Pancreas (tissue), 10 donors: Measurements from ENCODE around the gene SOX5. TPM values are rescaled to one million over a fixed set of nuclear protein-coding genes. Genes with fewer than 3 reads are reported as not detected.

Source experiments
- ATAC-seq, 4 donors: fragments of 200-7000 bp; cut with Tn5 transposase; one replicate each; pipeline versions ENCODE4 v1.8.0 to v1.9.1; 2020; ENCODE audit warnings: mild to moderate bottlenecking in 4 of 4, moderate library complexity in 4 of 4
- DNase-seq, 6 donors: peaks; one replicate each; pipeline ENCODE4 v3.0.0-alpha.2; 2020
- FAIRE-seq: peaks from 2 replicates; lab custom pipeline; 2012; peaks lifted over from hg19 to GRCh38; lab: Jason Lieb, UNC
- H3K27ac ChIP-seq, 4 donors: fragments of 200-600 bp; sonication (generic); 1 replicate in 3 of 4; 2 replicates in 1 of 4; pipeline versions ENCODE4 v1.5.0 to v1.8.0; 2020
- H3K27me3 ChIP-seq, 4 donors: fragments of 200-600 bp; one replicate each; pipeline ENCODE4 v1.8.0; 2021
- H3K36me3 ChIP-seq, 3 donors: fragments of 200-600 bp; sonication (generic) in 1 of 3; one replicate each; pipeline versions ENCODE4 v1.5.0 to v1.8.0; 2020 to 2021
- H3K4me1 ChIP-seq, 3 donors: fragments of 200-600 bp; one replicate each; pipeline ENCODE4 v1.8.0; 2021
- H3K4me3 ChIP-seq, 4 donors: fragments of 200-600 bp; sonication (generic) in 2 of 4; one replicate each; pipeline versions ENCODE4 v1.5.0 to v1.8.0; 2020 to 2021
- H3K9me3 ChIP-seq, 4 donors: fragments of 200-600 bp; one replicate each; pipeline ENCODE4 v1.8.0; 2021
- WGBS, 2 donors: extraction: QIAGEN DNeasy Blood & Tissue Kit; methylation state at CpG; one replicate each; pipeline ENCODE4 v1.1.7; 2013; 5-methylcytosine and 5-hydroxymethylcytosine counted together
- intact Hi-C, 3 donors: fragments of 100-400 bp; cut with DNase I; formaldehyde crosslinking; loops; one replicate each; pipeline versions ENCODE4 v1.11.1 to v1.14.2; 2022
- polyA plus RNA-seq, 2 donors: library from polyadenylated mRNA; stranded (reverse); fragments of 200-250 nt; gene quantifications; one replicate each; pipeline ENCODE4 v1.2.3, GENCODE V29; 2013
- total RNA-seq, 6 donors: library from RNA; stranded (reverse); fragmentation: NEBNext Ultra II Directional in 4 of 6; extraction: Animal tissue kit (Norgen Biotek cat#: 25700) in 4 of 6; gene quantifications; one replicate each; pipeline versions ENCODE4 v1.2.1 to v1.2.4, GENCODE V29; 2021 to 2023
- TF ChIP-seq, protein P1 (sequence below), 4 donors: fragments of 200-600 bp; sonication (generic) in 3 of 4; IDR thresholded peaks; one replicate each; pipeline versions ENCODE4 v1.5.0 to v1.8.0; 2021; ENCODE audit warnings: antibody characterized with exemption in 4 of 4
- donor health status: healthy with polysubstance abuse.
- donor health status: DM: no; HTN: no; CAD: no; lungs with moderate emphysema.
- donor health status: DM: no; HTN: no; CAD: no.
- donor health status: control.
- donor health status: control.
- donor health status: Bipolar disorder and iron deficiency.
- donor health status: DM: yes; HTN: yes; CAD: no.
- donor health status: DM: no; HTN: no; CAD: no.
- donor health status: DM: no; HTN: no; CAD: no.
- donor health status: DM: yes; HTN: yes; CAD: no.

The SOX5 gene
- total and polyA plus RNA-seq, 8 donors: 0.47 to 2.5 (median 1.6) TPM

DNA sequence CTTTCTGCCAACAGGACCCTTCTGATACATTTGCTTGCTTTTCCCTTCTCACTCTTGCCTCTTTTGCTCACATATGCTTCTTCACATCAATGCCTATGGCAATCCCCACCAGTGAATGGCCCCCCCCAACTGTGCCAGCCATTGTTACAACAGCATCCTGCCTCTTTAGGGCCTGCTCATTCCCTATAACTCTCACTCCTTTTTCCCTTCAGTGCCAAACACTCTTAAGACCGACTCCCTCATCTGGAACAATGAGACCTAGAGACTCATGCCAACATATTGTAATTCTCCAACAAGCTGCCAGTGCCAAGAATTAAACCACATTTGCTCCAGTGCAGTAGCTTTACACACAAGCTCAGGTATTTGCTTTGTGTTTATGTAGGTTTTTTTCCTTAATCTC lies 189.0 kb downstream of the SOX5 start:
- no peak for DNase-seq
- no peak for ATAC-seq
- H3K27me3 ChIP-seq: no peaks in the 10 kb centered on the region
- H3K36me3 ChIP-seq: no peaks in the 10 kb centered on the region
- TF ChIP-seq, protein P1, sequence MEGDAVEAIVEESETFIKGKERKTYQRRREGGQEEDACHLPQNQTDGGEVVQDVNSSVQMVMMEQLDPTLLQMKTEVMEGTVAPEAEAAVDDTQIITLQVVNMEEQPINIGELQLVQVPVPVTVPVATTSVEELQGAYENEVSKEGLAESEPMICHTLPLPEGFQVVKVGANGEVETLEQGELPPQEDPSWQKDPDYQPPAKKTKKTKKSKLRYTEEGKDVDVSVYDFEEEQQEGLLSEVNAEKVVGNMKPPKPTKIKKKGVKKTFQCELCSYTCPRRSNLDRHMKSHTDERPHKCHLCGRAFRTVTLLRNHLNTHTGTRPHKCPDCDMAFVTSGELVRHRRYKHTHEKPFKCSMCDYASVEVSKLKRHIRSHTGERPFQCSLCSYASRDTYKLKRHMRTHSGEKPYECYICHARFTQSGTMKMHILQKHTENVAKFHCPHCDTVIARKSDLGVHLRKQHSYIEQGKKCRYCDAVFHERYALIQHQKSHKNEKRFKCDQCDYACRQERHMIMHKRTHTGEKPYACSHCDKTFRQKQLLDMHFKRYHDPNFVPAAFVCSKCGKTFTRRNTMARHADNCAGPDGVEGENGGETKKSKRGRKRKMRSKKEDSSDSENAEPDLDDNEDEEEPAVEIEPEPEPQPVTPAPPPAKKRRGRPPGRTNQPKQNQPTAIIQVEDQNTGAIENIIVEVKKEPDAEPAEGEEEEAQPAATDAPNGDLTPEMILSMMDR (IDR thresholded peaks at IDR 0.05): no peak
- H3K4me1 ChIP-seq: no peaks in the 10 kb centered on the region
- no peak for FAIRE-seq
- H3K4me3 ChIP-seq: no peak overlapping the region
- H3K9me3 ChIP-seq: no peaks in the 10 kb centered on the region
- no peak overlapping the region for H3K27ac ChIP-seq
- 35 to 40% methylated on average over 1 of the region's 1 CpG for WGBS, 2 donors
- intact Hi-C loops: no loop called here

DNA sequence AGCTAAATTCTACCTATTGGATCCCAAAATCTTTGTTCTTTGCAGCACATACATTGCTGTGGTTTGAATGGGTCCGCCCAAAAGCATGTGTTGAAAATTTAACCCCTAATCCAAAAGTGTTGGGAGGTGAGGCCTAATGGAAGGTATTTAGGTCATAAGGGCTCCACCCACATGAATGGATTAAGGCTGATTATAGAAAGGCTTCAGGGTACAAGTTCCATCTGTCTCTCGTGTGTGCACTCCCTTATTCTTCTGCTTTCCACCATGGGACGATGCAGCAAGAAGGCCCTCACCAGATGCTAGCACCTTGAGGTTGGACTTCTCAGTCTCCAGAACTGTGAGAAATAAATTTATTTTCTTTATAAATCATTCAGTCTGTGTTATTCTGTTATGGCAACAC lies 190.9 kb downstream of the SOX5 start:
- Histone ChIP-seq H3K4me3 (no peak overlapping the region), H3K9me3 (no peaks in the 10 kb centered on the region), H3K36me3 (no peaks in the 10 kb centered on the region), H3K4me1 (no peaks in the 10 kb centered on the region), H3K27me3 (no peaks in the 10 kb centered on the region), H3K27ac (no peak overlapping the region)
- no peak for FAIRE-seq
- no peak for ATAC-seq
- intact Hi-C loops: no loop called here
- 93% methylated on average over 3 of the region's 3 CpGs for WGBS, 2 donors
- no peak for DNase-seq
- TF ChIP-seq, protein P1 (IDR thresholded peaks at IDR 0.05): no peak

DNA sequence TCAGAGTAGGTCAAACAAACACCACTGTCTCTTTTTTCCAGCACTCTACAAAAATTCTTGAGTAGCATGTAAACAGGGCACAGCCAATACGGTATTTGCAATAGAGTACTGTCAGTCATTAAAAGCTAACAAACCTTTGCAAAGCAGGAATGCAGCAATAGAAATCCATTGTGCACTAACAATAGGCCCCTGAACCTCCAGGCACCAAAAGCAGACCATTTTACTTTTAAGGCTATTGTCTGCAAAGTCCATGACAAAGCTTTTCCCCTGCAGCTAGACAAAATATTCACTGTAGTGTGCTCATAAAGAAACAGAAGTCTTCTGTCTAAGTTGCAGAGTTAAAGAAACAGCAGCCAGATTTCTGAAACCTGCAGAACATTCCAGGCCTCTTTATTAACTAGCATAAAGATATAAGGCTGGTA lies 191.9 kb downstream of the SOX5 start:
- DNase-seq: no peak
- WGBS, 2 donors: 7 to 18% methylated on average over 1 of the region's 1 CpG
- peak in 1 of 4 donors; percentile 12 for ATAC-seq
- TF ChIP-seq, protein P1 (IDR thresholded peaks at IDR 0.05): no peak
- intact Hi-C loops: no loop called here
- no peak for FAIRE-seq
- Histone ChIP-seq H3K4me3 (no peak overlapping the region), H3K27ac (no peak overlapping the region), H3K36me3 (no peaks in the 10 kb centered on the region), H3K9me3 (no peaks in the 10 kb centered on the region), H3K27me3 (no peaks in the 10 kb centered on the region), H3K4me1 (no peaks in the 10 kb centered on the region)

DNA sequence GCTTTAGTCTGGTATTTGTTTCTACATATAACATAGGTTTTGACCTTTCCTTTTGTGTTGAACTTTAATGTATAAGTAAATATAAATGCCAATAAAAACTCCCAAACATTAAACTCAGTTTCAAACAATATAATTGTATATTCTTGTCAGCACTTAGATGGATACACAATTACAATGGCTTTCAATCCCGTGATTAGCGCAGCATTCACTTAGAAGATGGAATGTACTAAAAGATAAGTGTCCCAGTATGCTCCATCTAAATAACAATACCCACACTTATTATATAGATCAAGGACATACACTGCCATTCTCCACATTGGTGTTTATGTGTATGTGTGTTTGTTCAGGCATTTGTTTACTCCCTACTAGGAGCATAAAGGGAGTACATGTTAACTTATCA lies 193.1 kb downstream of the SOX5 start:
- TF ChIP-seq, protein P1 (IDR thresholded peaks at IDR 0.05): no peak
- intact Hi-C loops: no loop called here
- no peak for FAIRE-seq
- no peaks in the 10 kb centered on the region for H3K36me3 ChIP-seq
- H3K4me1 ChIP-seq: no peaks in the 10 kb centered on the region
- ATAC-seq: no peak
- H3K4me3 ChIP-seq: no peak overlapping the region
- H3K27me3 ChIP-seq: no peaks in the 10 kb centered on the region
- DNase-seq: no peak
- 94 to 98% methylated on average over 2 of the region's 2 CpGs for WGBS, 2 donors
- H3K9me3 ChIP-seq: no peaks in the 10 kb centered on the region
- H3K27ac ChIP-seq: no peak overlapping the region

DNA sequence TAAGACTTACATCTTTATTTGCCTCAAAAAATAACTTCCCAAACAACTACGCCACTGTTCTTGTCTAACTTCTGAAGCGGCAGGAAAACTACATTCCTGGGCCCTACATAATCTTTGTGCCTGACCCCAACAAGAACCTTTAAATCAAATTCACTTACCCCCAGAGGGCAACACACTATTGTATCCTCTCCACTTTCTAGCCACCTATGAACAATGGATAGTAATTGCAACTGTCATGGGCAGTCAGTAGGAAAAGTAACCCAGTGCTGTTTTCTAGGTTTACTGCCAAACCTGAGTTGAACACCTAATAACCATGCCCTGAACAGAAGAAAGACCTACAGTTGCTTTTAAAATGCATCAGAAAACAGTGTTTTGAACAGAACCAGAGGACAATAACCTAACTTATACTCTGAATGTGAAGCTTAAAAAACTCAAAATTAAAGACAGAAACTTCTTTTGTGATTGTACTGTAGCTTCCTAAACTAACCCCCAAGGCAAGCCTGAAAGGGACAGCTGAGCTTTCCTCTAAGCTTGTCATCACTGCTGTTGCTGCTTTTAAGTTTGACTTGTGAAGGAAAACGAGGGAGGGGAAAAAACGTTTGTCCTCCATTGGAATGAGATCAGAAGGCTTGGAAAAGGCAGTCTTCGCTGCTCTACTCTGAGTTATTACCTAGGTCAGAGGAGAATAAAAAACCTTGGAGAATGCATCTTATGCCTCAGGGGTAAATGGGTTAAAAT lies 195.7 kb downstream of the SOX5 start:
- intact Hi-C loops: no loop called here
- FAIRE-seq (no peak), DNase-seq (no peak), ATAC-seq (no peak)
- H3K9me3 ChIP-seq: no peaks in the 10 kb centered on the region
- no peaks in the 10 kb centered on the region for H3K27me3 ChIP-seq
- no peaks in the 10 kb centered on the region for H3K36me3 ChIP-seq
- no peak overlapping the region for H3K4me3 ChIP-seq
- 72 to 78% methylated on average over 5 of the region's 5 CpGs for WGBS, 2 donors
- H3K27ac ChIP-seq: no peak overlapping the region
- no peaks in the 10 kb centered on the region for H3K4me1 ChIP-seq
- TF ChIP-seq, protein P1 (IDR thresholded peaks at IDR 0.05): no peak
